Fibroblast of mammary gland (primary cell): ENCODE results near the gene SHISA9.

ENCODE experiments used
- DNase-seq: peaks from one replicate; pipeline ENCODE4 v3.0.0-alpha.2; 2010; ENCODE audit warnings: low read depth
- H3K4me3 ChIP-seq: 2 replicates; pipeline ENCODE4 v1.5.1; 2011; ENCODE audit warnings: low read depth, mild to moderate bottlenecking, low read length, moderate library complexity; ENCODE audit not compliant: control insufficient read depth
- TF ChIP-seq, protein P1 (sequence below): conservative IDR thresholded peaks from 2 replicates; pipeline ENCODE4 v1.5.1; 2011; ENCODE audit warnings: low read depth, low read length, inconsistent platforms; ENCODE audit not compliant: control insufficient read depth, insufficient read depth

The SHISA9 gene

DNA sequence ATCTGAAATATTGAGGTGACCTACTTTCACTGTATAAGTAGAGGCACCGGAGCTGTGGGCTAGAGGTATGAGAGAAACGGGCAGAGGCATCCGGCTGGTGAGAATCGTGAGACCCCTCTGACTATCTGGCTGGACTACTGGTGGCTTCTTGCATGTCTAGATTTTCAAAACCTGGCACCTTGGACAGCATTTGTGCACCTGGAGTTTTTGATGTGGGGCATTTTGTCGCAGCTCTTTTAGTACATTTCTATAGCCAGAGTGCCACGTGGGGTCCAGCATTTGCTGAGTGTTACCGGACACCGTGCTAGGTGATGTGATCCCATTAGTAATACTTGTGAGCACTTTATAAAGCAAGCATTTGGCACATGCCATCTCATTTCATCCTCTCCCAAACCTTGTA, 32.6 kb upstream of the SHISA9 start:
- TF ChIP-seq, protein P1, sequence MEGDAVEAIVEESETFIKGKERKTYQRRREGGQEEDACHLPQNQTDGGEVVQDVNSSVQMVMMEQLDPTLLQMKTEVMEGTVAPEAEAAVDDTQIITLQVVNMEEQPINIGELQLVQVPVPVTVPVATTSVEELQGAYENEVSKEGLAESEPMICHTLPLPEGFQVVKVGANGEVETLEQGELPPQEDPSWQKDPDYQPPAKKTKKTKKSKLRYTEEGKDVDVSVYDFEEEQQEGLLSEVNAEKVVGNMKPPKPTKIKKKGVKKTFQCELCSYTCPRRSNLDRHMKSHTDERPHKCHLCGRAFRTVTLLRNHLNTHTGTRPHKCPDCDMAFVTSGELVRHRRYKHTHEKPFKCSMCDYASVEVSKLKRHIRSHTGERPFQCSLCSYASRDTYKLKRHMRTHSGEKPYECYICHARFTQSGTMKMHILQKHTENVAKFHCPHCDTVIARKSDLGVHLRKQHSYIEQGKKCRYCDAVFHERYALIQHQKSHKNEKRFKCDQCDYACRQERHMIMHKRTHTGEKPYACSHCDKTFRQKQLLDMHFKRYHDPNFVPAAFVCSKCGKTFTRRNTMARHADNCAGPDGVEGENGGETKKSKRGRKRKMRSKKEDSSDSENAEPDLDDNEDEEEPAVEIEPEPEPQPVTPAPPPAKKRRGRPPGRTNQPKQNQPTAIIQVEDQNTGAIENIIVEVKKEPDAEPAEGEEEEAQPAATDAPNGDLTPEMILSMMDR: no peak
- no peak overlapping the region for H3K4me3 ChIP-seq
- DNase-seq: no peak

DNA sequence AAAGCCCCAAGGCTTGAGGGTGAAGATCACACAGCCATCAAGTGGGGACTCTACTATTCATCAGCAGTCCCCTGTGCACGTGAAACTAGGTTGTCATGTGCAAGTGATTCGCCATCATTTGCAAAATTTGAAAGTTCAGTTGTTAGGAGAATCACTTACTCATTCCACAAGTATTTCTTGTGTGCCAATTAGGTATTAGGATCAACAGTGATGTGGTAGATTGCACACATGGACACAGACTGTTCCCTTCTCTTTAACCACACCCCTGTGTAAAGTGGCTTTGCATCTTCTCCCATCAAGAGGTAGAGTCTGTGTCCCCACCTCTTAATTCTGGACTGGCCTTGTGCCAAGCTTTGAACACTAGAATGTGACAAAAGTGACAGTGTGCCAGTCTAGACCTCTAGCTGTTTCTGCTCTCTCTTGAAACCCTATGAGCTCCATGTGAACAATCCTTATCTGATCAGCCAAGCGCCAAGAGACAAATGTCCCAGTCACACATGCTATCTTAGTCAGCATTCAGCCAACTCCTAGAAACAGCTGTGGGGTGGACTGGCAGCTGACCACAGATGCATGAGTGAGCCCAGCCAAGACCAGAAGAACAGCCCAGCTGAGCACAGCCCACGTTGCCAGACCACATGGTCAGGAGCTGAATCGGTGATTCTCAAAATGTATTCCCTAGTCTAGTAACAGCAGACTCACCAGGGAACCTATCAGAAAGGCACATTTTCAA, 31.5 kb upstream of the SHISA9 start:
- DNase-seq: peak; percentile 4
- no peak overlapping the region for H3K4me3 ChIP-seq
- TF ChIP-seq, protein P1: no peak

DNA sequence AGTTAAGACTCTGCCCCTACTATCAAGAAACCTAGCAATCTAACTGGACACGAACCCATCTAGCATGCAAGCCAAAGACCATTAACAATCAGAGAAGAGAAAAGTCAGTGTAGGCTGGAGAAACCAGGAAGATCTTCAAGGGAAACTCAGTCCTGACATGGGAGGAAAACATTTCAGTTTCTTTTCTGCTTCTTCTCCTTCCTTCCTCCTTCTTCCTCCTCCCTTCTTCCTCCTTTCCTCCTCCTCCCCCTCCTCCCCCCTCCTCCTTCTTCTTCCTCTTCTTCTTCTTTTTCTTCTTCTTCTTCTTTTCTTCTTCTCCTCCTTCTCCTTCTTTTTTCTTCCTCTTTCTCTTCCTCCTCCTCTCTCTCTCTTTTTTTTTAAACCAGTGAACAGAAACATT, 29.6 kb upstream of the SHISA9 start:
- H3K4me3 ChIP-seq: no peak overlapping the region
- no peak for DNase-seq
- TF ChIP-seq, protein P1: no peak

DNA sequence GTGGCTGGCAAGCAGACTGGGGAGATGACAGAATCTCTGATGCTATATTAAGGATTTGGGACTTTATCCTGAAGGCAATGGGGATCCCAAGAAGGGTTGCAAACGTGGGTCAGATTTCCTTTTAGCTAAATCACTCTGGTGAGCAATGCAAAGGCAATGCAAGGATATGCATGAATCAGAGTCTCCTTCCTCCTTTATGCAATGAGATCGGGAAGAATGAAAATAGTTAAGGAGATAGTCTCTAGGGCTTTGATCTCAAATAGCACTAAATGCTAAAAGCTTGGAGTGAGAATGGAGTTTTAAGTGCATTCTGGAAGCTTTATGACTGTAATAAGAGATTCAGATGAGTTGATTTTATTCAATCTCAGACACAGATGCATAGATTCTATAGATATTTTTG, 27.2 kb upstream of the SHISA9 start:
- TF ChIP-seq, protein P1: no peak
- no peak overlapping the region for H3K4me3 ChIP-seq
- peak; percentile 85 for DNase-seq

DNA sequence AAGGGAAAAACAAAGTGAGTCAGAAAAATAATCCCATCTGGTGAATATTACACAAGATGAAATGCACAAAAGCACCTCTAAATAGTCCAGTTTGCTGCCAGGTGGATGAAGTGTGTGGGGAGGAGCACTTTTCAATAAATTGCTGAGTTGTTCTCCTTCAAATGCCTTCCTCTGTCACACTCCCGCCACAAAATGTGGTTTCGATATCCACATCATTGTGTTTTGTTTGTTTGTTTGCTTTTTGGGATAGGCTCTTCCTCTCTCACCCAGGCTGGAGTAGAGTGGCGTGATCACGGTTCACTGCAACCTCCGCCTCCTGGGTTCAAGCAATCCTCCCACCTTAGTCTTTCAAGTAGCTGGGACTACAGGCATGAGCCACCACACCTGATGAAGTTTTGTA, 24.6 kb upstream of the SHISA9 start:
- peak; percentile 49 for DNase-seq
- no peak overlapping the region for H3K4me3 ChIP-seq
- TF ChIP-seq, protein P1: no peak

DNA sequence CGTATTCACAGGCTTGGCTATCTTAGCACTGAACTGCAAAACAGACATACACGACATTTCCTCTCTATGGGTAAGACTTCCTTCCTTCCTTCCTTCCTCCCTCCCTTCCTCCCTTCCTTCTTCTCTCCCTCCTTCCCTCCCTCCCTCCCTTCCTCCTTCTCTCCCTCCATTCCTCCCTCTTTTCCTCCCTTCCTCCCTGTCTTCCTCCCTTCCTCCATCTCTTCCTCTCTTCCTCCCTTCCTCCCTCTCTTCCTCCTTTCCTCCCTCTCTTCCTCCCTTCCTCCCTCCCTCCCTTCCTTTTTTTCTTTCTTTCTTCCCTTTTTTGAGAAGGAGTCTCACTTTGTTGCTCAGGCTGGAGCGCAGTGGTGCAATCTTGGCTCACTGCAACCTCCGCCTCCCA, 22.4 kb upstream of the SHISA9 start:
- TF ChIP-seq, protein P1: no peak
- DNase-seq: no peak
- no peak overlapping the region for H3K4me3 ChIP-seq
